HG03520 (cell line): Measurements from ENCODE around the gene LRIF1.
"Not testable (repeated sequence)": the region's sequence is repeated elsewhere in the genome, so short reads cannot be mapped to it uniquely, and the experiment has no call there.

Source experiments
- ATAC-seq: cut with Tn5 transposase; IDR thresholded peaks from one replicate; pipeline ENCODE4 v1.9.1; 2021; ENCODE audit warnings: mild to moderate bottlenecking, moderate library complexity; ENCODE audit not compliant: unreplicated experiment

The LRIF1 gene, protein sequence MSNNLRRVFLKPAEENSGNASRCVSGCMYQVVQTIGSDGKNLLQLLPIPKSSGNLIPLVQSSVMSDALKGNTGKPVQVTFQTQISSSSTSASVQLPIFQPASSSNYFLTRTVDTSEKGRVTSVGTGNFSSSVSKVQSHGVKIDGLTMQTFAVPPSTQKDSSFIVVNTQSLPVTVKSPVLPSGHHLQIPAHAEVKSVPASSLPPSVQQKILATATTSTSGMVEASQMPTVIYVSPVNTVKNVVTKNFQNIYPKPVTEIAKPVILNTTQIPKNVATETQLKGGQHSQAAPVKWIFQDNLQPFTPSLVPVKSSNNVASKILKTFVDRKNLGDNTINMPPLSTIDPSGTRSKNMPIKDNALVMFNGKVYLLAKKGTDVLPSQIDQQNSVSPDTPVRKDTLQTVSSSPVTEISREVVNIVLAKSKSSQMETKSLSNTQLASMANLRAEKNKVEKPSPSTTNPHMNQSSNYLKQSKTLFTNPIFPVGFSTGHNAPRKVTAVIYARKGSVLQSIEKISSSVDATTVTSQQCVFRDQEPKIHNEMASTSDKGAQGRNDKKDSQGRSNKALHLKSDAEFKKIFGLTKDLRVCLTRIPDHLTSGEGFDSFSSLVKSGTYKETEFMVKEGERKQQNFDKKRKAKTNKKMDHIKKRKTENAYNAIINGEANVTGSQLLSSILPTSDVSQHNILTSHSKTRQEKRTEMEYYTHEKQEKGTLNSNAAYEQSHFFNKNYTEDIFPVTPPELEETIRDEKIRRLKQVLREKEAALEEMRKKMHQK

DNA sequence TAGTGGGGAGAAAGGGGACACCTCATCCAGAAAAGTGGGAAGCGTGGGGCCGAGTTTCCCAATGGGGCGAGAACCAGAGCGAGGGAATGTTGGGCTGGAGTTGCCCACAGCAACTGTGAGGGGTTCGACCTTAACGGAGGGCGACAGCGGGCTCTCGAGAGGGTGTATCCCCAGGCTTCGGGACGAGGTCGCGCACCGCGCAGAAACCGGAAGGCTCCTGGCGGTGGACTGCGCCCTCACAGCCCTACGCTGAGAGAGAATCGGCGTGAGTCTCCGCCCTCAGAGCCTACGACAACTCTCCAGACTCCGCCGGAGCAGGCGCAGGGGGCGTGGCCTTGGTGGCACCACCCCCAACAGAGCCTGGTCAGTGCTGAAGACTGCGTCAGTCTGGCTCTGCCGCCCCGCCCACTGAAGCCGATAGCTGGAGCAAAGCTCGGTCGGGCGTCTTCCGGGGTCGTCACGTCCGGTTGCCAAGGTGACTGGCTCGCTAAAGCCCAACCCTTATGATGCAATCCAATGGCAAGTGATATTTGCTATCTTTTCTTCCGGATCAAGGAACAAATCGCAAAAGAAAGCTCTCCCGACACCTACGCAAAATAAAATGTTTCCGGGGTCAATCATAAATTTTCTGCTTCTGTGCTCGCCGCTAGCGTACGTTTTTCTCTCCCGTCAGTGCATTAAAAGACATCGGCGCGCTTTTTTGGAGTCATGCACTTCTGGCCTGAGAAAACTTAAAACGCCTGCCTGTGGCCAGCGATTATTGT lies at the start of gene LRIF1:
LRIF1 (minus strand) TSS at position 232 of the 764 bp plus-strand sequence. CDS start 234 bp downstream, outside the sequence.
- ATAC-seq: peak; percentile 95

DNA sequence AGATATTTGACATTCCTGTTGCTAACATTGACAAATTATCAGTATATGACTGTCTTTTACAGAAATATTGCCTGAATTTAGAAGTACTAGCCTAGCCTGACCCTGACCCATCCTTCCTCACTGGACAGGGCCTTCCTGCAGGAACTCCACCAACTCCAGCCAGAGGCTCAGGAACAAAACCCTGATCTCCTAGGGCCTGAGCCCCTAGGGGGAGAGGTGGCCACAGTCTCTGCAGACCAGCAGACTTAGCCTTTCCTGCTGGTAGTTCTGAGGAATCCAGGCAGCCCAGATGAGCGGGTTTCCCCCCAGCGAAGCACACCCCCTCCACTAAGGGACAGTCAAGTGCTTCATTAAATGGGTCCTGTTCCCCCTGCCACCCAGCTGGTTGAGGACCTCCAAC lies 44.3 kb upstream of the LRIF1 start:
- no peak for ATAC-seq

DNA sequence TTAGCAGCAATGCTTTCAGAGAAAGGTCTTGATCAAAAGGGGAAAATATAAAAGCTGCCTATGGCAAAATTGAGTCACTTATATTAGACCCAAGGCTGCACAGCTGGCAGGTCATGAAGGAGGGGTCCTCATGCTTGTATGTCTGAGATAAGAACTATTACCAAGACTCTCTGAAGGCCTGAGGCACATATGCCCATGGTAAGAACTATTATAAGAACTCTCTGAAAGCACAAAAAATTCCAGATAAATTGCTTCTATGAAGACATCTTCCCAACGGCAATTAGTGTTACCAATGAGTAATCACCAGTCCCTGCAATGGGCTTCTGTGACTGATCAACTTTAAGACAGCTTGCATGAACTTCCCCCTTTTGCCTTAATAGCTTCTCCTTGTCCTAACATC lies 42.8 kb upstream of the LRIF1 start:
- no peak for ATAC-seq

DNA sequence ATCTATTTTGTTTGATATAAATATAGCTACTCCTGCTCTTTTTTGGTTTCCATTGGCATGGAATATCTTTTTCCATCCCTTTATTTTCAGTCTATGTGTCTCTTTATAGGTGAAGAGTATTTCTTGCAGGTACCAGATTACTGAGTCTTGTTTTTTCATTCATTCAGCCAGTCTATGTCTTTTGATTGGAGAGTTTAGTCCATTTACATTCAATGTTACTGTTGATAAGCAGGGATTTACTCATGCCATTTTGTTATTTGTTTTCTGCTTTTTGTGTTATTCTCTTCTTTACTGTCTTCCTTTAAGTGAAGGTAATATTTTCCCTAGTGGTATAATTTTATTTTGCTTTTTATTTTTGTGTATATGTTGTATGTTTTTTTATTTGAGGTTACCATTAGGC lies 35.9 kb upstream of the LRIF1 start:
- ATAC-seq: not testable (repeated sequence)

DNA sequence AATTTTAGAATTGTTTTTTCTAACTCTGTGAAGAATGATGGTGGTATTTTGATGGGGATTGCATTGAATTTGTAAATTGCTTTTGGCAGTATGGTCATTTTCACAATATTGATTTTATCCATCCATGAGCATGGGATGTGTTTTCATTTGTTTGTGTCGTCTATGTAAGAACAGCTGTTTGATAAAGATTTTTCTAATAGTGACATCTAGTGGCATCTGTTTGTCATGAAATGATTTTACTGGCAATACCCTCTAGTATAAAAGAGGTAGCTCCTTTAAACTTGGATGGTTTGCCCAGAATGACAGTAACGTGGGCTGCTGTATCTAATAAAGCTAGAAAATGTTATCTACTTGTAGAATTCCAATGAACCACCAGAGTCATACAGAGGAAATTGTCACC lies 28.6 kb upstream of the LRIF1 start:
- ATAC-seq: not testable (repeated sequence)

DNA sequence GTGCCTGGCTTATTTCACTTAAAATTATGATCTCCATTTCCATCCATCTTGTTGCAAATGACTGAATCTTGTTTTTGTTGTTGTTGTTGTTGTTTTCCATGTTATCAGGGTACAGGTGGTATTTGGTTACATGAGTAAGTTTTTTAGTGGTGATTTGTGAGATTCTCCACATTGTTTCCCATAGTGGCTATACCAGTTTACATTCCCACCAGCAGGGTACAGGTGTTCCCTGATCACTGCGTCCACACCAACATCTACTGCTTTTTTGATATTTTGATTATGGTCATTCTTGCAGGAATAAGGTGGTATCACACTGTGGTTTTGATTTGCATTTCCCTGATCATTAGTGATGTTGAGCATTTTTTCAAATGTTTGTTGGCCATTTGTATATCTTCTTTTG lies 27.6 kb upstream of the LRIF1 start:
- not testable (repeated sequence) for ATAC-seq

DNA sequence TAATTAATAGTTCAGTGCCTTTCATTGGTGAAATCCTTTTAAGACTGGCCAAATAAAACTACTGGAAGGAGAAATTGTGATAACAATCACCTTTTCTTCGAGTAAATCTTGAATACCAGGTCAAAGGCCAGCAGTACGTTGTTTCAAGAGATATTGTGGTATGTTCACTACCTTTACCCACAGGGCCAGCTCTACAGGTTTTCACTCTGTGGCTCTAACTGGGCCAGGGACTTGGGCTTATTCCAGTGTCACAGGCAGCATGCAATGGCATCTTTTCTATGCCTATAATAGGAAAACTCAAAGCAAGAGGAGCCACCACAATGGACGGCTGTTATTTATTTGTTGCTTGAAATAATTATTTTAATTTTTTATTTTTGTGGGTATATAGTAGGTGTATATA lies 26.8 kb upstream of the LRIF1 start:
- ATAC-seq: no peak

DNA sequence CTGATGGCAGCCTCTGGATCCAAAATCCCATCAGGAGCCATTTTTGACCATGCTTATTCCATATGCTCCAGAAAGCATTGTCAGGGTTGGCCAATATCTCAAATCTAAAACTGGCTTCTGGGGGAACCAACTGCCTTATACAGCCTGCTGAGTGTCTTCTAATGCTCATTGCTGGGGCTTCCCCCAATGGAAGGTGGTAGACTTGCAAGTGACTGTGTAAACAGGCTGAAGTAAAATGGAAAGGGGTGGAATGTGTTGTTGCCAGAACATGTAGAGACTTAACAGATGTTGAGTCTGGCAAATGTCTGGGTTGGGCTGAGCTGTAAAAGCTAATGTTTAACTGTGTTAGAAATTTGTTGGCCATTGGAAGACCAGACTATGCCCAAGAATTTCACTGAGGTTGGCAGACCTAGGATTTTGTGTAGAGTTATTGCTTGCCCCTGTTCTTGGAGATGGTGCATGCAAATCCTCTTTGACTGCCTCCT lies 22.7 kb upstream of the LRIF1 start:
- ATAC-seq: no peak

DNA sequence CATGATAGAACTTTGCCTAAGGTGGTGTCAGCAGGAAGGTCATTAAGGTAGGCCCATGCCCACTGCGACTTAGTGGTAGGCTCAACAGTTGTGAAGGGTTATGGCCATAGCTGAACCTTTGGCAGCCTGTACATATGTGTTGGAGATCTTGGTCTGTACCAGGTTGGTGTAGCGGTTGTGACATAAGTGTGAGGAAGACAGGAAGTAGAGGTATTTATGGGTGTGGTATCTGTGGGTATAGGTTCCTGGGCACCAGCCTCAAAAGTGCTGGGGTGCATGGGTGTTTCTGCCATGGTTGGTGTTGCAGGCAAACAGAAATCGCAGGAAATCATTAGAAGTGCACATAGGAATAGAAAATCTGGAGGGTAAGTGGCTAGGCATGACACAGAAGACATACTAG lies 18.6 kb upstream of the LRIF1 start:
- no peak for ATAC-seq

DNA sequence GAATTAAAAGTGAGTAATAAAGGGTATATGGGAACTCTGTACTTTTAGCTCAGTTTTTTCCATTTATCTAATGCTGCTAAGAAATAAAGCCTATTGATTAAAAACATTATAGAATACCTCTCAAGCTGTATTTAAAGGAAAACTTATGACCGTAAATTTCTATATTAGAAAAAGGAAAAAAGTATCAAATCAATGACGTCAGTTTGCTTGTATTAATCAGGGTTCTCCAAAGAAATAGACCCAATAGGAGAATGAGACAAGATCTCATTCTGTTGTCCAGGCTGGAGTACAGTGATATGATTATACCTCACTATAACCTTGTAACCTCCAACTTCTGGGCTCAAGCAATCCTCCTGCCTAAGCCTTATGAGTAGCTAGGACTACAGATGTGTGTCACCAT lies 15.4 kb upstream of the LRIF1 start:
- ATAC-seq: no peak

DNA sequence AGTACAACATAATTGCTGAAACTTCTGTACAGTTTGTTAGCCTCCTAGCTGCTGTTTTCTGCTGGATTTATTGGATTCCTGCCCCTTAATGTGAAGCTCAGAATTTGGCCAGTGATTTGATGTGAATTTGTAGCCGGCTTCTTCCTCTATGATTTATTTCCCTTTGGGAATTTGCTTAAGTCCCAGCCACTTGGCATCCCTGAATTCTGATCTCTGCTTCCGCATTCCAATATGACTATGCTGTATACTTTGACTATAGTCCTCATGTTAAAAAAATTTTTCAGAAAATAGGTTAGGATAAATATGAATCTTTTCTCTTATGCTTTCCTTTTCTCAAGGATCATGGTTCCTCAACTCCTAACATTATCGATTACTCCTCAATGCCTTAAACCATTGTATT lies 12.4 kb upstream of the LRIF1 start:
- no peak for ATAC-seq

DNA sequence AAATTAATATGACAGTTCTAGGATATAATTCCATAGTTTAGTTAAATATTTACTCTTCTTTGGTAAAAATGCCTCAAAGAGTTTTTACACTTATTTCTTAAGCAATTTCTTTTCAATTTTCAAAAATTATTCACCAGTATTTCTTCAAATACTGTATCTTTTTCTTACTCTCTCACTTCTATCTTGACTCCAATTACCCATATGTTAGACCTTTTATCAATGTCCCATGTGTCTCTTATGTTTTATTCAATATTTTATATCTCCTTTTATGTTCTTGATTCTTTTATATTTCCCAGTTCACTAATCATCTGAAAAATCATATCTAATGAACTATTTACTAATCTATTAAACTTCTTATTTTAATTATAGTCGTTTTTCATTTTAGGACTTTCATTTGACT lies 11.5 kb upstream of the LRIF1 start:
- ATAC-seq: no peak

DNA sequence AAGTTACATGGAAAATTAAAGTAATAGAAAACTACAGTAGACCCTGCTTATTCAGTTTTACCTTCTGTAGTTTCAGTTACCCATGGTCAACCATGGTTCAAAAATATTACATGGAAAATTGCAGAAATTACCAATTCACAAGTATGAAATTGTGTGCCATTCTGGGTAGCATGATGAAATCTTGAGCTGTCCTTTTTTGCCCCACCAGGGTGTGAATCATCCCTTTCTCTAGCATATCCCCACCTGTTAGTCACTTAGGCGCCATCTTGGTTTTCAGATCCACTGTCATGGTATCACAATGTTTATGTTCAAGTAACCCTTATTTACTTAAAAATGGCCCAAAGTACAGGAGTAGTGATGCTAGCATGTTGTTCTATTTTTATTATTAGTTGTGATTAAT lies 3.5 kb upstream of the LRIF1 start:
- no peak for ATAC-seq

DNA sequence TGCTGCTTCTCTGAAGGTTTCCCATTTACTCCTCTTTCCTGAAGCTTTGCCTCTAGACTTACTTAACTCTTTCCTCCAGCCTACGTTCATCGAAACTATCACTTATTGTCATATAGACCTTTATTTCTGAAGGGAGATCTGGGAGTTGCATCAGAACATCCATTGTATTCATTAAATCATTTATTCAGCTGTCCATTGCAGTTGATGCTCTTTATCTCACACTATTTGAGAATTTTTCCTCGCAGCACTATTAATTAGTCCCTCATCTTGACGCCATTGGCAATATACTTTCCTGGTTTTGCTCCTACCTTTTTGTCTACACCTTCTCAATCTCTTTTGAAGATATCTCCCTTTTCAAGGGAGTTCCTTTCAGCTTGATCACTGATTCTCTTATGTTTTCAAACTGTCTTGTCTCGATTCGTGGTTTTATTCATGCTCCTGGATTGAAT lies 757 bp upstream of the LRIF1 start:
- no peak for ATAC-seq

DNA sequence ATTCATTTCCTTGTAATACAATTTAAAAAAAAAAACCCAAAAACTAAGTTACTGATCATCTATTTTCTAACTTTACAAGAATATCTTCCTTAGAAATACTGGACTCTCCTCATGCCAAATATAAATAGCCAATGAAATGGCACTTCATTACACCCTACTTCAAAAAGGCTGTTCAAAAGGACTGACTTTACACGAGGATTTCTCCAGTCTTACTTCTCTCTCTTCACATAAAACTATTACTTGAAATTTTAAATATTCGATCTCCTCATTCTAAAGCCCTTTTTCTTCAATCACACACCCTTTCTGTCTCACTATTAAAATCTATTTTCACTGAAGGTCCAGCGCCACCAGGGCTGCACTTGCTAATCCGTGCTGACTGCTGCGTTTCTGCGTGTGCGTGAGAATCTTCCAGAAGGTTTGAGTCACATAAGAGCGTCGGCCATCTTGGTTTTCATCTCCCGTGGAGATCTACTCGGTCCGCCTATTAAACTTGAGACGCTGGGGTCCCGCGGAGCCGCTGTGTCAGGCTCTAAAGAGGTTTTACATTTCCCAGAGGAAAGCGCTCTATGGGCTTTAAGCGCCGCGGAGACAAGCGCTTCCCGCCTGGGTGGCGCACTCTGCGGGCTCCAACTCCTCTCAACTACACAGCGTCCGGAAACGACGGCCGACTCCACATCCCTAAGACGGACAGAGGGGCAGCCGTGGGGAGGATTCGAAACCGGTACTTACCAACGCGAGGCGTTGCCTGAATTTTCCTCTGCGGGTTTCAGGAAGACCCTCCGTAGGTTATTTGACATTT lies 631 bp downstream of the LRIF1 start:
- ATAC-seq: peak; percentile 25

DNA sequence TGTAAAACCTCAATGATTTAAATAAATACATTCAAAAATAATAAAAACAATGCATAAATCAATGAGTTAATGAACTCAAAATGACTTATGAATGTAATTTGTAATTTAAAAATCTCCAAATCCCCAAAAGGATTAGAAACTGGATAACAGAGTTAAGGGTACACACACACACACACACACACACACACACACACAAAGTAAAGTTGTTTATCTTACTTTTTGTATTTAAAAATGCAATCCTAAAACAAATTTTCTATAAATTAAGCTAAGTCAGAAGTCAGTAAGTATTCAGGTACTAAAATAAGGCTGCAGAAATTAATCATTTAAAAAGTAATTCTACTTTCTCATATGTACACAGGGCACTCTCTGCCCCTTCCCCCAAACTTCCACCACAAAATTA lies 1.8 kb downstream of the LRIF1 start:
- ATAC-seq: no peak

DNA sequence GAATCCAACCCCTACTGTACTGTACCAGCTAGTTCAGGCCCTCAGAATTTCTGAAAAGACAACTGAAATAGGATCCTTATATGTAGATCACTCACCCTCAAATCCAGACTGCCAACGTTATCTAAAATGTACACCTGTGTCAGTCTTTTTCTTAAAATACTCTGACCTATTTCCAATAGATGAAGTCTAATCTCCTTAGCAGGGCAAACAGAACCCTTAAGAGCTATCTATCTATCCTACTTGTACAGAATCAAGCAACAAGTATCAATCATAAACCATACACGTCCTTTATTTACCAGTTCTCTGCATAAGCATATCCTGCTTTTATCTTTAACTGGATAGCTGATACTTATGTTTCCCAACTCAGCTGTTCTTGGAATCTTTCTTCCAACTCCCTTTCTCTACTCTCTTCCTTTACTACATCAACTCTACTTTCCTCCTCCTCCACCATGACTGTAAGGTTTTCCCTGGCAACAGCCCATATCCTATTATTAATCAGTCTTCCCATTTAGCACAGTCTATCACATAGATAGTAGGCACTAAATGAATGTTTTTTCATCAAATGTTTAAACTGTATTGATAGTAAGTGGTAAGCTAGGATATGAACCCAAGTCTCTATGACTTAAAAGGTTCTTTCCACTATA lies 2.8 kb downstream of the LRIF1 start:
- no peak for ATAC-seq

DNA sequence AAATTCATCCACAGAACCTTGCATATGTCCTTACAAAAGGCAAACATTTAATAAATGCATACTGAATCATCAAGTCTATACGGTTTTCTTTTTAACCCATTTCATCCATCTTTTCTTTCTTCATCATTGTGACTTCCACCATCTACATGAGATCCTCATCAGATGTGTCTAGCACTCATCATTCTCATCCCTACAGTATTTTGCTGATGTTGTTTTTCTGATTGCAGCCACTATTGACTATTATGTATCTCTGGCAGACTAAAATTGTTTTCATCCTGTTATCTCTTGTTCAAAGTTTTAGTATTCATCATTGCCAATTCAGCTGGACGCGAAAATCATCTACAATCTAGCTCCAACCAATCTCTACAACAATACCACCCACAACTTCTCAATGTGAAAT lies 5.9 kb downstream of the LRIF1 start:
- no peak for ATAC-seq

DNA sequence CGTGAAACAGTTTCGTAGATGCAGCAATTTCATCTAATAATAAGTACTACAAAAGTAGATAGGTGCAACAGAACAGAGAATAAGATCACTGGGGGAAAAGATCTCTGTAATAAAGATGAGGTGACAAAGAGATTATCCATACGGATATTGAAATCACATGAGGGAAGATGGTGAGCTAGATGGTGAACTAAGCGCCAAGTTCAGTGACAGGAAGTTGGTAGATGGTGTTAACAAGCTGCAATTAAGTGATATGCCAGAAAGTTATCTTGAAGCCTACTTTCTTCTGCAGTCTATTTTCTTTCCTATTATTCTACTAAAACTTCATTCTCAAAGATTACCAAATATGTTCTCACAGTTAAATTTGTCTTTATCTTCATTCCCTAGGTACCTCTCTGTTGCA lies 7.1 kb downstream of the LRIF1 start:
- ATAC-seq: no peak

DNA sequence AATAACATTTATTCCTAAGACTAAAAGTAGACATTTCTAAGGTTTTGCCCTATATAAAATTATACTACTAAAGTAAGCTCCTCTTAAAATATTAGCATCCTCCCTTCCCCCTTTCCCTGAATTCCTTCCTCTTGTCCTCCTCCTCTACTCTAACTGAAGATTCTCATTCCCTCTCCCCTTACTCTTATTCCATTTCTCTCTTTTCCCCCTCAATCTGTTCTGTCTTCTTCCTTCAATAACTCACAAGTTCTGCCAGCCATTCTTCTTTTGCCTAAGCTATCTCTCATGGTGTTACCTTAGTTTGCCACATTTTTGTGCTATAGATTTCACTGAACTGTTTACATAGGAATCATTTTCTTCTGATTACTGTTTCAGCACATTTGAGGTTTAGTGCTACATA lies 10.7 kb downstream of the LRIF1 start:
- no peak for ATAC-seq
